ENCODE data around the gene STK24. TPM values are rescaled to one million over a fixed set of nuclear protein-coding genes. Genes with fewer than 3 reads are reported as not detected.

STK24 gene
- total RNA-seq, 1 experiment from 2014 or later = 107 TPM

DNA sequence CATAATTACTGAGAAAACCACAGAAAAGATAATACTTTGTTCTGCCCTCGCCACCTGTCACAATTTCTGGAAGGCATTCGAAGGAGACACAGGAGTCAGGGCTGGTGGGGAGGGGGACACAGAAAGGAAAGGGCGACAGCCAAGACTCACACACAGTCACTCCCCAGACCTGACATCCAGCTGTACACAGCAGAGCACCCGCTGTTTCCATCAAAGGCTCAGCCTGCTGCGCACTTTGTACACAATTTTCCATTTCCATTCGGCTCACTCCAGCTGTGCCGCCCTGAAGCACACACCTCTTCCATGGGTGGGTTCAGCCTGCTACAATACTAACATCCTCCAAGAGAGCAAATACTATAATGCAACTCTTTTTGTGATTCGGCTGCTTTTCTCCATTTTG lies 38.0 kb downstream of the STK24 start:
- no peak for DNase-seq
- Histone ChIP-seq H3K4me3 (ENCODE audit: insufficient read depth, low read depth, low read length) (no peak overlapping the region), H3K36me3 (replicated peaks; ENCODE audit: control insufficient read depth, insufficient read depth, low read length) (no peaks in the 10 kb centered on the region), H3K27me3 (ENCODE audit: control insufficient read depth, insufficient read depth, low read length) (no peaks in the 10 kb centered on the region)

DNA sequence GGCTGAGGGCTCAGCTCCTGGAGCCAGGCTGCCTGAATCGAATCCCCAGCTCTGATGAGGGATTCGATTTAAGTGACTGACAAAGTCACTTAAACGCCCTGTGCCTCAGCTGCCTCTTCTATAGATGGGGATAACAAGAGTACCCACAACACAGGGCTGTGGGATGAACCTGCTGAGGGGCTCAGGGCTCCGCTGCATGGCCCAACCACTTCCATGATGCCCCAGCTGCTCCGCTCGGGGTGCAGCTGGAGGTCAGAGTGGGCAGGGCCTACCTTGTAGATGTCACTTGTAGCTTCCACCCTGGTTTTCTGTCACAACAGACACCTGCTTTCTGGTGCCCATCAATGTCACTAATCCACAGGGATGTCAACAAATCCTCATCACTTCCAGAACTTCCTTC lies 39.2 kb downstream of the STK24 start:
- Histone ChIP-seq H3K36me3 (replicated peaks; ENCODE audit: control insufficient read depth, insufficient read depth, low read length) (no peaks in the 10 kb centered on the region), H3K4me3 (ENCODE audit: insufficient read depth, low read depth, low read length) (no peak overlapping the region), H3K27me3 (ENCODE audit: control insufficient read depth, insufficient read depth, low read length) (no peaks in the 10 kb centered on the region)
- DNase-seq = no peak

DNA sequence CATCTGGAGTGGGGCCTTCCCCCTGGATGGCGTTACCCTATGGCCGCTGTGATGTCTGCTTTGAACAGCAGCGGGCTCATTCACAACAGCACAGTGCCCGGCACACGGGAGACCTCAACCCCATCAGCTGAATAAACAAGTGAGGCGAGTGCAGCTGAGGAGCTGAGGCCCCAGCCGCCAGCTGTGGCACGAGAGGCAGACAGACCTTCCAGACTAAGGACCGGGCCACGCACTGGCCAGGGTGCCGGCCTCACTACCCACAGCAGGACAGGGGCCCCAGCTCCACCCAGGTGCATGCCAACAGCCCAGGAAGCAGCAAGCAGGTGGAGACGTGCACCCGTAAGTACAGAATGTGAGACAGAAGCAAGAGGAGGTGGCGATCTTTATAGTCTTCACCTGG lies 39.6 kb downstream of the STK24 start:
- no peak for DNase-seq
- Histone ChIP-seq H3K36me3 (replicated peaks; ENCODE audit: control insufficient read depth, insufficient read depth, low read length) (no peaks in the 10 kb centered on the region), H3K27me3 (ENCODE audit: control insufficient read depth, insufficient read depth, low read length) (no peaks in the 10 kb centered on the region), H3K4me3 (ENCODE audit: insufficient read depth, low read depth, low read length) (no peak overlapping the region)

DNA sequence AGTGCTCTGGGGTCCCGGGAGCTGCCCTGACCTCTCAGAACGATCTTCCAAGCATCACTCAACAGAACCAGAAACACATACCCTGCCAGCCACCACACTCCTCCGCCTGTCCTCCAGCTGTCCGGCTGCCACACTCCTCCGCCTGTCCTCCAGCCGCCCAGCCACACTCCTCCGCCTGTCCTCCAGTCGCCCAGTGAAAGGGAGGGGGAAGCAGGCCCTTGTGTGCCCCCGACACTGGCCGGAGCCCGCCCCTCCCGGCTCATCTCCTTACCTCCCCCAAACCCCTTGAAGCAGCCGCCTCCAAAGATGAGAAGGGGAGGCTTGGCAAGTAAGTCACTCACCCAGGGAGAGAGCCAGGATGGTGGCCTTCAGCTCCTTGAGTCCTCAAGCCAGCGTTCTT lies 40.2 kb downstream of the STK24 start:
- no peak for DNase-seq
- Histone ChIP-seq H3K36me3 (replicated peaks; ENCODE audit: control insufficient read depth, insufficient read depth, low read length) (no peaks in the 10 kb centered on the region), H3K4me3 (ENCODE audit: insufficient read depth, low read depth, low read length) (no peak overlapping the region), H3K27me3 (ENCODE audit: control insufficient read depth, insufficient read depth, low read length) (no peaks in the 10 kb centered on the region)

DNA sequence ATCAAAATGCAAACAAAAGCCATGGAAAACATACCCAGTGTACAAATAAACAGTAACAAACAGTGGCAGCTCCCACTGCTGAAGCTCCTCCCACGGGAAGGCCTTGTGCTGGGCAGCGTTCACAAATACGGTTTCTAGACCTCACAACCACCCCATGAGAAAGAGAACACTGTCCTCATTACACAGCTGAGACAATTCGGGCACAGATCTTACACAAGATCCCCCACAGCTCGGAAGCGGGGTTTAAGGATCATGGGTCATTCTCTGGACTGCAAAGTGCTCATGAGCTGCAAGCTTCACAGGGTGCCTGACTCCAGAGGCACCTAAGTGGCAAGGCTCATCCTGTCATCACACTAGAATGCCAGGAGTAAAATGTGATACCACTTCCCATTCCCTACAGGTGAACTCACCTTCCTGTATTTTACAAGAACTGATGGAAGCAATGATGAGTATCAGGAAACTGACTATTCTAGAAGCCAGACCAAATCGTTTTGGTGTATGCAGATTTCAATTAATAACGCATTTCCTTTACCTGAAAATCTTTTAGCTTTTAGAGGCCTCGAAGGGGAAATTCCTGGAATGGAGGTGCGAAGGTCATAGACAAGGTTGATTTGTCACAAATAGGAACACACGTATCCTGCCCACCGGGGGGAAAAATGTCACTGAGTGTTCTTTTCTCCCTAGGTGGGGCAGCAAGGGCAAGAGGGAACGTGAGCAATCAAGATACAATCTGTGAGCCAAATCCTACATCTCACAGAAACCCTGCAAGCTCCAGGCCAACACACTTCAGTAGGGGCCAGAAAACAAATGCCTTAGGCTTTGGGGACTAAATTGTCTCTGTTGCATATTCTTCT lies 41.2 kb downstream of the STK24 start:
- no peaks in the 10 kb centered on the region for H3K27me3 ChIP-seq (ENCODE audit: control insufficient read depth, insufficient read depth, low read length)
- DNase-seq = no peak
- H3K4me3 ChIP-seq (ENCODE audit: insufficient read depth, low read depth, low read length) = no peak overlapping the region
- H3K36me3 ChIP-seq (replicated peaks; ENCODE audit: control insufficient read depth, insufficient read depth, low read length) = no peaks in the 10 kb centered on the region

DNA sequence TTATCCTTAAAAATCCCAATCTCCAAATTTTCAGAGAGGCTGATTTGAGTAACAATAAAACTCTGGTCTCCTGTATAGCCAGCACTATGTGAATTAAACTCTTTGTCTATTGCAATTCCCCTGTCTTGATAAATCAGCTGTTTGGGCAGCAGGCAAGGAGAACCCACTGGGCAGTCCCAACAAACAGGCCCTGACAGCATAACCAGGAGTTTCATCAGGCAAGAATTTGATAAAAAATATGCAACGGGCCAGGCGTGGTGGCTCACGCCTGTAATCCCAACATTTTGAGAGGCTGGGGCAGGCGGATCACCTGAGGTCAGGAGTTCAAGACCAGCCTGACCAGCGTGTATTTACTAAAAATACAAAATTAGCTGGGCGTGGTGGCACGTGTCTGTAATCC lies 42.1 kb downstream of the STK24 start:
- Histone ChIP-seq H3K36me3 (replicated peaks; ENCODE audit: control insufficient read depth, insufficient read depth, low read length) (no peaks in the 10 kb centered on the region), H3K27me3 (ENCODE audit: control insufficient read depth, insufficient read depth, low read length) (no peaks in the 10 kb centered on the region), H3K4me3 (ENCODE audit: insufficient read depth, low read depth, low read length) (no peak overlapping the region)
- no peak for DNase-seq

DNA sequence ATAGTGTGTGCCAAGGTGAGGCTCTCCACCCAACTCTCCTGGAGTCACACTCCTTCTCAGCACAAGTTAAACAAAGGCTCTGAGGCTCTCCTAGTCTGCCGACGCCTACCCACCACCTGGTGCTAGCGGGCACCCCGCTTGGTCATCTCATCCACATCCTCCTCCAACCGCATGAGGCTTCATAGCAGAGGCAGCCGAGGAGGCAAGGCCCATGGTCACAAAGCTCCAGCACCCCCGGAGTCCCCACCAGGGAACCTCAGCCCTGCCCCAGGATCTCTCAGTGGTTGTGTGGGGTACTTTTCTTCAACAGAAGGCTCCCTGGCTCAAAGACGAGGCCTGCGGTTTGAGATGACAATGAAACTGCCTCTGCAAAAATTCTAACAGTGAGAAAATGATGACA lies 43.0 kb downstream of the STK24 start:
- Histone ChIP-seq H3K36me3 (replicated peaks; ENCODE audit: control insufficient read depth, insufficient read depth, low read length) (no peaks in the 10 kb centered on the region), H3K4me3 (ENCODE audit: insufficient read depth, low read depth, low read length) (no peak overlapping the region), H3K27me3 (ENCODE audit: control insufficient read depth, insufficient read depth, low read length) (no peaks in the 10 kb centered on the region)
- DNase-seq = no peak

- DNase-seq = no peak
- H3K36me3 ChIP-seq (replicated peaks; ENCODE audit: control insufficient read depth, insufficient read depth, low read length) = no peaks in the 10 kb centered on the region
- H3K4me3 ChIP-seq (ENCODE audit: insufficient read depth, low read depth, low read length) = no peak overlapping the region
- H3K27me3 ChIP-seq (ENCODE audit: control insufficient read depth, insufficient read depth, low read length) = no peaks in the 10 kb centered on the region
Observed at GRCh38 chr13:98532254-98532653, 44.7 kb downstream of the STK24 start.

DNA sequence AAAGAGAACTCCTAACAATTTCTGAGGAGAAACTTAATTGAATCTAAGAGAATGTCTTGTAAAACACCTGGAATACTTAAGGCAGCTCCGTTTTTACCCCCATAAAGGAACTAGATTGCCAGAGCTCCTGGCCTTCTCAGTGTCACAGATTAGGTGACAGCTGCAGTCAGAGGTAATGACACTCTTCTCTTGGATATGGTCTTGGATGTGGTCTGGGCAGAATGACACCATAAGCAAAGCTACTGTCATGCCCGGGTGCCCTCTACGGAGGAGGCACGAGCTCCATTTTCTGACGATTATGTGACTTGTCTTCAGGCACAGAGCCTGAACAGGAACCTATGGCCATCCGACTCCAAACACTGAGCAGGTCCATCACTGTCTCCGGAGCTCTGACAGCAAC lies 46.7 kb downstream of the STK24 start:
- Histone ChIP-seq H3K36me3 (replicated peaks; ENCODE audit: control insufficient read depth, insufficient read depth, low read length) (no peaks in the 10 kb centered on the region), H3K4me3 (ENCODE audit: insufficient read depth, low read depth, low read length) (no peak overlapping the region), H3K27me3 (ENCODE audit: control insufficient read depth, insufficient read depth, low read length) (no peaks in the 10 kb centered on the region)
- no peak for DNase-seq

DNA sequence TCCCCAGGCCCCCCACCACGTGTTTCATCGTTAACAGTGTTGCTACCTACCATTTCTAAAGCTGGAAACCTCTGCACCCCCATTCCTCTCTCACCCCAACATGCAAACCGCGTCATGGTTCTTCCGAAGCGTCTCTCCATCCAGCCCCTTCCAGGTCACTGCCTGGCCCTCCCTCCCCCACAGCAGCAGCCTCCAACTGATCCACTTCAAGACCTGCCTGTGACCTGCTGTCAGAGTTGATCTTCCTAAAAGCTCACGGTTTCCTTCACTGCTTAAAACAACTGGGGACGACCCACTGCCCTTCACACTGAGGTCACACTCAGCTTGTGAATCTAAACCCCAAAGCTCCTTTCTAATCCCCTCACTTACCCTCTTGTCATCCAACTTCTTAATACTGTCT lies 47.7 kb downstream of the STK24 start:
- Histone ChIP-seq H3K27me3 (ENCODE audit: control insufficient read depth, insufficient read depth, low read length) (no peaks in the 10 kb centered on the region), H3K36me3 (replicated peaks; ENCODE audit: control insufficient read depth, insufficient read depth, low read length) (no peaks in the 10 kb centered on the region), H3K4me3 (ENCODE audit: insufficient read depth, low read depth, low read length) (no peak overlapping the region)
- DNase-seq = no peak

DNA sequence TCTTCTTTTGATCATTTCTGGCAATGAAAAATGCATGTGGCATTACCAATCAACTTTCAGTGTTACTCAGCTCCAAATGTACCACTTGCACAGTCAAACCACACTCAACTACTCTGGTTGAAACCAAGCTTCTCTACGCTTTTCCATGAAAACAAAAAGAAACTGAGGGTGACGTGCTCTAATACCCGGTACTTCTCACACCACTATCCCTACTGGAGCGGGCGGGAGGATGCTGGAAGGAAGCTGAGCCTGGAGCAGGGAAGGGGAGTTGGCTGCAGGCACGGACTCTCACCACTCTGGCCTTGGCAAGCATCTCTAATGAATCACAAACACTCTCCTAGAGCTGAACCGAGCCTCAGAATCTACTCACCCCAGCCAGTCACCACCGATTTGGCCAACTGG lies 48.2 kb downstream of the STK24 start:
- Histone ChIP-seq H3K4me3 (ENCODE audit: insufficient read depth, low read depth, low read length) (no peak overlapping the region), H3K27me3 (ENCODE audit: control insufficient read depth, insufficient read depth, low read length) (no peaks in the 10 kb centered on the region), H3K36me3 (replicated peaks; ENCODE audit: control insufficient read depth, insufficient read depth, low read length) (no peaks in the 10 kb centered on the region)
- no peak for DNase-seq

DNA sequence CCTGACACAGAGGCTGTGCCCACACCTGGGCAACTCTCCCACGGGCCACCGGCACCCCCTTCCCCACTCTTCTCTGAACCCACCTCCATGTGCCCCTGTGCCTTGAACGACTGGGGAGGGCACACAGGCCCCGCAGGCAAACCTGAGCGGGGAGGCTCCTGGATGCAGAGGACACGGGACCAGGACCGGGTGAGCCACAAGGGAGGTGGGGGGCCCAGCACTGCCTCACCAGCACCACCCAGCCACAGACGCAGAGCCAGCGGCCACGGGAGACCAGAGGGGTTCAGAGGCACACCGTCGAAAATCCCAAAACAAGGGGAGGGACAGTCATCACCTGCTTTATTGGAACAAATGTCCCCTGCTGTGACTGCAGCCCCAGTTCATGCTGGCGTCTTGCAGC lies 49.4 kb downstream of the STK24 start:
- Histone ChIP-seq H3K4me3 (ENCODE audit: insufficient read depth, low read depth, low read length) (no peak overlapping the region), H3K36me3 (replicated peaks; ENCODE audit: control insufficient read depth, insufficient read depth, low read length) (no peaks in the 10 kb centered on the region), H3K27me3 (ENCODE audit: control insufficient read depth, insufficient read depth, low read length) (no peaks in the 10 kb centered on the region)
- peak; percentile 52 for DNase-seq

DNA sequence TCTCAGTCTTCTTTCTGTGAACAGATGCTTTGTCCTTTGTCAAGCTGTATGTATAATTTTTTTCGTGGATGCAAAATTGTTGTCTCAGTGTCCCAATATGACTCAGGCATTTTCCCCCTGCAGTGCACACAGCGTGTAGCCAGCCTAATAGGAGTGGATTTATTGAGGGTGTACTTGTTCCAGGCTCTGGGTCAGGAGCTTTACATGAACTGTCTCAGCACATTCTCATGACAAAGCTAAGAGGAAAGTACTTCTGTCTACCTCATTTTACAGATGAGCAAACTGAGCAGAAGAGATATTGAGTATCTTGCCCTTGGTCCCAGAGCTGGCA lies 50.8 kb downstream of the STK24 start:
- Histone ChIP-seq H3K4me3 (ENCODE audit: insufficient read depth, low read depth, low read length) (no peak overlapping the region), H3K36me3 (replicated peaks; ENCODE audit: control insufficient read depth, insufficient read depth, low read length) (no peaks in the 10 kb centered on the region), H3K27me3 (ENCODE audit: control insufficient read depth, insufficient read depth, low read length) (no peaks in the 10 kb centered on the region)
- no peak for DNase-seq

DNA sequence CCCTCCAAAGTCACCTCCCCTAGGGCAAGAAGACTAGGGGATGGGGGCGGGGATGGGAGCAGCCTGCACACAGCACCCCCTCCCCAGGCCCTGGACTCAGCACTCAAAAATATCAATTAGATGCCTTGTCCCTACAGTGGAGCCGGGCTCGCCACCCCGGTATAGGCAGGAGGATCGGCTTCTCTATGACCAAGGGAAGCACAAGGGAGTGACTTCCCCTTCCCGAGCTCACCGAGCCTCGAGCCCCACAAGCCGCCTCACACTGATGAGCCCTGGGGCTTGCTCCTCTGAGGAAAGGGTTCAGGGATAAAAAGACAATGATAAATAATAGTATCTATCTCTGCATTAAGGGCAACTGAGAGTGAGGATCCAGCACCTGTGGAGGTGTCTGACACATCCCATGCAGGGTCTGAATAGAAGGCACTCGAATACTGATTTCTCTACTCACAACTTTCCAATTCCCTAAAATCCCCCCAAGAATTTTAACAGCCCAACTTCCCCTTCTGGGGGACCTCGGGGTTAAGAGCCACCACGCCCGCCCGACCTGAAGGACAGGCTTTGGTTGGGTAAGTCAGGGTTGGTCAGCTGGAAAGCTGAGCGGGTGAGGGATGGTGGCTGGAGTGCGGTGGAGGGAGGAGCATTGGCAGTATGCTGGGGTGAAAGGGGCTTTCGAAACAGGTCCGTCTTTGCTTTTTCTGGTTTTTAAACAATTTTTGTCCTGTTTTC lies 51.3 kb downstream of the STK24 start:
- H3K36me3 ChIP-seq (replicated peaks; ENCODE audit: control insufficient read depth, insufficient read depth, low read length) = no peaks in the 10 kb centered on the region
- no peak overlapping the region for H3K4me3 ChIP-seq (ENCODE audit: insufficient read depth, low read depth, low read length)
- no peaks in the 10 kb centered on the region for H3K27me3 ChIP-seq (ENCODE audit: control insufficient read depth, insufficient read depth, low read length)
- DNase-seq = peak; percentile 57

- DNase-seq = no peak
Observed at GRCh38 chr13:98524793-98525192, 52.1 kb downstream of the STK24 start.

More at GRCh38 chr13:98524793-98525192, 52.1 kb downstream of the STK24 start:
- Histone ChIP-seq H3K27me3 (ENCODE audit: control insufficient read depth, insufficient read depth, low read length) (no peaks in the 10 kb centered on the region), H3K36me3 (replicated peaks; ENCODE audit: control insufficient read depth, insufficient read depth, low read length) (no peaks in the 10 kb centered on the region), H3K4me3 (ENCODE audit: insufficient read depth, low read depth, low read length) (no peak overlapping the region)
